HepG2 (cell line): ENCODE measurements around the gene RPS6KC1. TPM values are rescaled to one million over a fixed set of nuclear protein-coding genes. Genes with fewer than 3 reads are reported as not detected.
"Not testable (repeated sequence)": the region's sequence is repeated elsewhere in the genome, so short reads cannot be mapped to it uniquely, and the experiment has no call there.

Source experiments
- ATAC-seq: fragments of 200-7000 bp; cut with Tn5 transposase; 3 replicates; pipeline ENCODE4 v1.9.1; 2020; ENCODE audit warnings: mild to moderate bottlenecking, moderate library complexity
- BruUV-seq: library from RNA; stranded (reverse); fragments of 400-500 nt; replicated peaks from 2 replicates; lab custom pipeline; 2021; lab: Mats Ljungman, UMichigan
- CTCF ChIA-PET: fragments of 300-600 bp; formaldehyde crosslinking; extraction: SDS; loops from one replicate; lab custom pipeline; 2021; ENCODE audit warnings: low total read pairs, inconsistent platforms, low intra/inter-chr PET ratio; lab: Yijun Ruan, JAX
- POLR2A ChIA-PET: fragments of 350-600 bp; sonication (Branson Sonifier 250); formaldehyde crosslinking; loops from one replicate; lab custom pipeline; 2020; ENCODE audit warnings: antibody characterized with exemption, inconsistent platforms; lab: Yijun Ruan, JAX
- DNase-seq: peaks from one replicate; pipeline ENCODE4 v3.0.0-alpha.2; 2015; ENCODE audit warnings: low spot score
- FAIRE-seq: peaks from 3 replicates; lab custom pipeline; 2011; peaks lifted over from hg19 to GRCh38; lab: Jason Lieb, UNC
- H2AFZ ChIP-seq: one replicate; pipeline ENCODE4 v1.6.1; 2011; ENCODE audit warnings: low read length, inconsistent platforms
- H3K27ac ChIP-seq: fragments of 300-600 bp; 3 replicates; pipeline ENCODE4 v1.8.0; 2011; ENCODE audit warnings: mixed run types, mild to moderate bottlenecking, mixed read lengths, low read length, inconsistent platforms; ENCODE audit not compliant: insufficient read depth; ENCODE audit errors: extremely low read length
- H3K27me3 ChIP-seq, 2 experiments: fragments of 200-600 bp in 1 of 2; 2 replicates in 1 of 2; 3 replicates in 1 of 2; pipeline versions ENCODE4 v1.6.0 to v1.8.0; 2011; ENCODE audit warnings: low read length in 2 of 2, mild to moderate bottlenecking in 2 of 2, moderate library complexity in 2 of 2, inconsistent platforms in 1 of 2; ENCODE audit not compliant: insufficient read depth in 2 of 2, control insufficient read depth in 1 of 2
- H3K36me3 ChIP-seq, 2 experiments: fragments of 200-600 bp in 1 of 2; replicated peaks in 1 of 2; 2 replicates in 1 of 2; 3 replicates in 1 of 2; pipeline versions ENCODE4 v1.5.1 to v1.8.0; 2011; ENCODE audit warnings: low read length in 2 of 2, inconsistent platforms in 1 of 2; ENCODE audit not compliant: insufficient read depth in 2 of 2, control insufficient read depth in 1 of 2
- H3K4me1 ChIP-seq: 2 replicates; pipeline ENCODE4 v1.5.1; 2012; ENCODE audit warnings: low read length, inconsistent platforms; ENCODE audit not compliant: insufficient read depth
- H3K4me2 ChIP-seq: 2 replicates; pipeline ENCODE4 v1.6.0; 2011; ENCODE audit warnings: low read depth, low read length, inconsistent platforms
- H3K4me3 ChIP-seq, 3 experiments: fragments of 200-600 bp in 1 of 3; sonication (generic), shearing (Covaris generic) in 1 of 3; replicated peaks in 1 of 3; 2 replicates each; pipeline ENCODE4 v1.5.1; 2011 to 2016; ENCODE audit warnings: low read length in 3 of 3, inconsistent platforms in 2 of 3, low read depth in 2 of 3, mild to moderate bottlenecking in 2 of 3, control low read depth in 1 of 3, mixed read lengths in 1 of 3; ENCODE audit not compliant: insufficient read depth in 1 of 3
- H3K79me2 ChIP-seq: one replicate; pipeline ENCODE4 v1.6.1; 2011; ENCODE audit warnings: low read length, inconsistent platforms; ENCODE audit not compliant: insufficient read depth
- H3K9ac ChIP-seq: 2 replicates; pipeline ENCODE4 v1.6.0; 2011; ENCODE audit warnings: mild to moderate bottlenecking, low read depth, low read length, inconsistent platforms; ENCODE audit not compliant: insufficient read depth
- H3K9me3 ChIP-seq: 2 replicates; pipeline ENCODE4 v1.5.1; 2012; ENCODE audit warnings: mild to moderate bottlenecking, low read length
- H4K20me1 ChIP-seq: 2 replicates; pipeline ENCODE4 v1.6.0; 2011; ENCODE audit warnings: inconsistent platforms, mild to moderate bottlenecking, low read length, moderate library complexity; ENCODE audit not compliant: insufficient read depth
- FOXP1 ChIP-seq, 2 experiments: fragments of 450-650 bp in 1 of 2; IDR thresholded peaks; 2 replicates each; pipeline ENCODE4 v1.6.1; 2017 to 2018; ENCODE audit warnings: antibody characterized with exemption in 1 of 2
- FOXP4 ChIP-seq: sonication (generic); formaldehyde crosslinking; IDR thresholded peaks from 2 replicates; pipeline ENCODE4 v1.4.0; 2020; ENCODE audit warnings: missing genetic modification reagents
- POGZ ChIP-seq: sonication (generic); formaldehyde crosslinking; IDR thresholded peaks from 2 replicates; pipeline ENCODE4 v1.4.0; 2020; ENCODE audit warnings: mild to moderate bottlenecking, missing genetic modification reagents
- ZNF687 ChIP-seq: sonication (generic); formaldehyde crosslinking; IDR thresholded peaks from 2 replicates; pipeline ENCODE4 v1.5.1; 2020; ENCODE audit warnings: mild to moderate bottlenecking, missing genetic modification reagents, moderate library complexity
- WGBS: methylation state at CpG from one replicate; pipeline ENCODE4 v1.1.6; 2017; ENCODE audit warnings: low lambda C conversion rate; 5-methylcytosine and 5-hydroxymethylcytosine counted together
- in situ Hi-C: cut with HindIII; loops from 2 replicates; pipeline ENCODE4 v1.10.0; 2017; ENCODE audit warnings: low pct_unique_long_range_greater_than_20kb; ENCODE audit not compliant: extremely low pct_ligation_motif_present
- intact Hi-C: fragments of 100-400 bp; cut with micrococcal nuclease; formaldehyde crosslinking; loops from one replicate; pipeline ENCODE4 v1.10.0; 2022; ENCODE audit not compliant: unreplicated experiment
- polyA plus RNA-seq, 8 experiments: library from polyadenylated mRNA; depleted of rRNA in 3 of 8; stranded (reverse) in 7 of 8; unstranded in 1 of 8; fragments of >200 nt; fragmentation: Illumina TruSeq in 4 of 8; extraction: Trizol in 4 of 8; gene quantifications; 2 replicates each; pipeline versions ENCODE4 v1.2.1 to v1.2.3, GENCODE V29; 2011 to 2016; ENCODE audit warnings: low read depth in 4 of 8, missing spikeins in 1 of 8, mixed read lengths in 1 of 8; ENCODE audit not compliant: insufficient read depth in 1 of 8
- total RNA-seq, 5 experiments: library from RNA; depleted of rRNA; stranded (reverse); fragments of >200 nt; fragmentation: Illumina TruSeq; extraction: Trizol; gene quantifications; 2 replicates each; pipeline ENCODE4 v1.2.3, GENCODE V29; 2016; ENCODE audit warnings: low read depth in 1 of 5
- TF ChIP-seq, protein P1 (sequence below): IDR thresholded peaks from 2 replicates; pipeline ENCODE4 v1.6.1; 2016; ENCODE audit warnings: low read depth
- TF ChIP-seq, protein P2 (sequence below): sonication (generic); formaldehyde crosslinking; IDR thresholded peaks from 2 replicates; pipeline ENCODE4 v1.4.0; 2020; ENCODE audit warnings: missing genetic modification reagents

The RPS6KC1 gene
- total and polyA plus RNA-seq, 2 of the 13 experiments (the other 11 are each of a cell fraction or from before 2014, with no cell fraction given): 11.0 to 25.2 TPM

DNA sequence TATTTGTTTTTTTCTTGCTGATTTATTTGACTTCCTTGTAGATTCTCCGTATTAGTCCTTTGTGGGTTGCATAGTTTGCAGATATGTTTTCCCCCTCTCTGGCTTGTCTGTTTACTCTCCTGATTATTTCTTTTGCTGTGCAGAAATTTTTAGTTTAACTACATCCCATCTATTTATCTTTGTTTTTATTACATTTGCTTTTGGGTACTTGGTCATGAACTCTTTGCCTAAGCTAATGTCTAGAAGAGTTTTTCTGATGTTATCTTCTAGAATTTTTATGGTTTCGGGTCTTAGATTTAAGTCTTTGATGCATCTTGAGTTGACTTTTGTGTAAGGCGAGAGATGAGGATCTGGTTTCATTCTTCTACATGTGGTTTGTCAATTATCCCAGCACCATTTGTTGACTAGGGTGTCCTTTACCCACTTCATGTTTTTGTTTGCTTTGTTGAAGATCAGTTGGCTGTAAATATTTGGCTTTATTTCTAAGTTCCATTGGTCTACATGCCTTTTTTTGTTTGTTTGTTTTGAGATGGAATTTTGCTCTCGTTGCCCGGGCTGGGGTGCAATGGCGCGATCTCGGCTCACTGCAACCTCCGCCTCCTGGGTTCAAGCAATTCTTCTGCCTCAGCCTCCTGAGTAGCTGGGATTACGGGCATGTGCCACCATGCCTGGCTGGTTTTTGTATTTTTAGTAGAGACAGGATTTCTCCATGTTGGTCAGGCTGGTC lies 145.4 kb downstream of the RPS6KC1 start:
- H3K27ac ChIP-seq; in situ Hi-C loops; H3K4me2 ChIP-seq; H3K4me1 ChIP-seq; H3K9me3 ChIP-seq; H3K4me3 ChIP-seq; intact Hi-C loops; FAIRE-seq; H4K20me1 ChIP-seq; CTCF ChIA-PET; ATAC-seq; H3K36me3 ChIP-seq; DNase-seq; H2AFZ ChIP-seq; BruUV-seq; H3K79me2 ChIP-seq; POLR2A ChIA-PET; H3K9ac ChIP-seq; H3K27me3 ChIP-seq; TF ChIP-seq FOXP1 (IDR thresholded peaks at IDR 0.05): not testable (repeated sequence)
- TF ChIP-seq, protein P1, sequence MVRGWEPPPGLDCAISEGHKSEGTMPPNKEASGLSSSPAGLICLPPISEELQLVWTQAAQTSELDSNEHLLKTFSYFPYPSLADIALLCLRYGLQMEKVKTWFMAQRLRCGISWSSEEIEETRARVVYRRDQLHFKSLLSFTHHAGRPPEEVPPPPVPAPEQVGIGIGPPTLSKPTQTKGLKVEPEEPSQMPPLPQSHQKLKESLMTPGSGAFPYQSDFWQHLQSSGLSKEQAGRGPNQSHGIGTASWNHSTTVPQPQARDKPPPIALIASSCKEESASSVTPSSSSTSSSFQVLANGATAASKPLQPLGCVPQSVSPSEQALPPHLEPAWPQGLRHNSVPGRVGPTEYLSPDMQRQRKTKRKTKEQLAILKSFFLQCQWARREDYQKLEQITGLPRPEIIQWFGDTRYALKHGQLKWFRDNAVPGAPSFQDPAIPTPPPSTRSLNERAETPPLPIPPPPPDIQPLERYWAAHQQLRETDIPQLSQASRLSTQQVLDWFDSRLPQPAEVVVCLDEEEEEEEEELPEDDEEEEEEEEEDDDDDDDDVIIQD (CRISPR knock-in tag): peak; percentile 96; the same call in 1 of the 2 replicates
- 0 out of 2 replicates have a peak, but pooled peaks have one; percentile 8 for TF ChIP-seq ZNF687 (CRISPR knock-in tag)
- peak; percentile 59; the same call in 1 of the 2 replicates for TF ChIP-seq FOXP1 (CRISPR knock-in tag; IDR thresholded peaks at IDR 0.05)
- TF ChIP-seq FOXP4 (CRISPR knock-in tag): peak; percentile 20; the same call in 1 of the 2 replicates
- TF ChIP-seq, protein P2, sequence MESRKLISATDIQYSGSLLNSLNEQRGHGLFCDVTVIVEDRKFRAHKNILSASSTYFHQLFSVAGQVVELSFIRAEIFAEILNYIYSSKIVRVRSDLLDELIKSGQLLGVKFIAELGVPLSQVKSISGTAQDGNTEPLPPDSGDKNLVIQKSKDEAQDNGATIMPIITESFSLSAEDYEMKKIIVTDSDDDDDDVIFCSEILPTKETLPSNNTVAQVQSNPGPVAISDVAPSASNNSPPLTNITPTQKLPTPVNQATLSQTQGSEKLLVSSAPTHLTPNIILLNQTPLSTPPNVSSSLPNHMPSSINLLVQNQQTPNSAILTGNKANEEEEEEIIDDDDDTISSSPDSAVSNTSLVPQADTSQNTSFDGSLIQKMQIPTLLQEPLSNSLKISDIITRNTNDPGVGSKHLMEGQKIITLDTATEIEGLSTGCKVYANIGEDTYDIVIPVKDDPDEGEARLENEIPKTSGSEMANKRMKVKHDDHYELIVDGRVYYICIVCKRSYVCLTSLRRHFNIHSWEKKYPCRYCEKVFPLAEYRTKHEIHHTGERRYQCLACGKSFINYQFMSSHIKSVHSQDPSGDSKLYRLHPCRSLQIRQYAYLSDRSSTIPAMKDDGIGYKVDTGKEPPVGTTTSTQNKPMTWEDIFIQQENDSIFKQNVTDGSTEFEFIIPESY: 0 out of 2 replicates have a peak, but pooled peaks have one; percentile 26
- TF ChIP-seq POGZ (CRISPR knock-in tag): peak; percentile 87
- 90% methylated on average over 10 of the region's 10 CpGs for WGBS
